Myocyte (in vitro differentiated cells): ENCODE measurements around the gene PSG6. TPM values are rescaled to one million over a fixed set of nuclear protein-coding genes. Genes with fewer than 3 reads are reported as not detected.
"Not testable (repeated sequence)": the region's sequence is repeated elsewhere in the genome, so short reads cannot be mapped to it uniquely, and the experiment has no call there.

Experiments
- DNase-seq: peaks from one replicate; pipeline ENCODE4 v3.0.0-alpha.2; 2012; ENCODE audit warnings: low read depth
- total RNA-seq: library from RNA; depleted of rRNA; stranded (reverse); fragments of >200 nt; gene quantifications from 2 replicates; pipeline ENCODE4 v1.2.3, GENCODE V29; 2014

The PSG6 gene
- total RNA-seq, 1 donor from 2014 or later = not detected

DNA sequence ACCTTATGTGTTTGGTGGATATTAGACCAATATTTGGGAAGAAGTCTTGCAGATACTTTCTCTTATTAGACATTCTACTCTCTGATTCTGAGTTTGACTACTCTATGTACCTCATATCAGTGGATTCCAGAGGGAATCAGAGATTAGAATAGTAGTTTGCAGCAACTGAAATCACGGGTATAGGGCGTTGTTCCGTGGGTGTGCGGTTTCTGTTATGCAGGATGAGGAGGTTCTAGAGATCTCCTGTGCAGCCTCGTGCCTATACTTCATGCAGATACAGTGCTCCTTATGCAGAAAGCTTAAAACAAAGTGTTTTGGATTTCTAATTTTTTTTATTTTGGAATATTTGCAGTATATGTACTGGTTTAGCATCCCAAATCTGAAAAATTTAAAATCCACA is 6.0 kb downstream of the PSG6 start:
- not testable (repeated sequence) for DNase-seq

DNA sequence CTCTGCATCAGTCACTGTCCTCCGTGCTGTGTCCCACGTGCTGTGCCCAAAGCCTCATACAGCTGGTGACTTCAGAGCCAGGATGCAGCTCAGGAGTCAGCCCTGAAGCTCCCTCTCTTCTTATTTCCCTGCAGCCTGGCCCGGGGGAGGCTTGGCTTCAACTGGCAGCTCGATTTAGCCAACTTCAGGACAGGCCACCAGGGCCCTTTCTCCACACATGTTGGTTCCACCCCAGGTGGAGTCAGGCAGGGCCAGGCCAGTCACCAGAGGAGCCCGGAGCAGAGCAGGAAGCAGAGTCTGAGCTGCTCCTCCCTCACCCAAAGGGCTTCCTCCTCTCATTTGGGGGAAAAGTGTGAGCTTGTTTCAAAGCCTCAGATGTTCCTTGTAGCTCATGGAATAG is 11.5 kb downstream of the PSG6 start:
- DNase-seq = not testable (repeated sequence)

DNA sequence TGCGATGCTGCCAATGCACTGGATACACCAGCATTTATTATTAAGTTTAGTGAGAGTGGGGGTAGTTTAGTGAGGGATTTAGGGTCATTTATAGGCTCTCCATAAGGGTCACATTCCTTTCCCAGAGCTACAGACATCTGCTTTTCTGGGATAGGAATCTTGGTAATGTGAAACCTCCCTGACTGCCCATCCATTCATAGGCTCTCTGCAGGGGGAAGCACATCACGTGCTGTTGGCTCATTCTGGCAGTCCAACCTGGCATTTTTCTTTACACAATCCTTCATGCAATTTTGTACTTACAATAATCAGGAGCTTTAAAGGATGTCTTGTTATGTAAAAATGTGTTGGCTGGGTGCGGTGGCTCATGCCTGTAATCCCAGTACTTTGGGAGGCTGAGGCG is 17.1 kb downstream of the PSG6 start:
- not testable (repeated sequence) for DNase-seq

DNA sequence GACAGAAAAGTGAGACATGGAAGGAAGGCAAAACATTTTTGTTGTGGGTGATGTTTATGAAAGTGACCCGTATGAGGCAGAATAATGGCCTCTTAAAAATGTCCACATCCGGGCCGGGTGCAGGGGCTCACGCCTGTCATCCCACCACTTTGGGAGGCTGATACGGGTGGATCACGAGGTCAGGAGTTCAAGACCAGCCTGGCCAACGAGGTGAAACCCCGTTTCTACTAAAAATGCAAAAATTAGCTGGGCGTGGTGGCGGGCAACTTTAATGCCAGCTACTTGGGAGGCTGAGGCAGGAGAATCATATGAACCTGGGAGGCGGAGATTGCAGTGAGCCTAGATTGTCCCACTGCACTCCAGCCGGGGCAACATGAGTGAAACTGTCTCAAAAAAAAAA is 18.0 kb downstream of the PSG6 start:
- not testable (repeated sequence) for DNase-seq

DNA sequence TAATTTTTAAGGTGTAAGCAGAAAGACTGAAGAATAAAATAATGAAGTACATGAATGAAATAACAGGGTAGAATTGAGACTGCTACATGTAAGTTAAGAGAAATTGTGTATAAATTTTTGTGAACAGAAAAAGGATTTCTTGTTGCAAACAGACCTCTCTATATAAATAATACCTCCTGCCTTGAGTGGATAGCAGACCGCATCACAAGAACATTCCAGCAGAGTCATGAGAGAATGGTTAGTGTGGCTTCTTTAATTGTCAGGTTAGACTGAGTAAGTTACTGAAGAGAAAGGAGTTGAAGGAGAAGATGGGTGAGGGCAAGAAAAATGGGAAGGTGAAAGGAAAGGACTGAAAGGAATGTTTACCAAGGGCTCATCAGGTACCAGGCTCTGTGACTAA is 18.6 kb downstream of the PSG6 start:
- not testable (repeated sequence) for DNase-seq

DNA sequence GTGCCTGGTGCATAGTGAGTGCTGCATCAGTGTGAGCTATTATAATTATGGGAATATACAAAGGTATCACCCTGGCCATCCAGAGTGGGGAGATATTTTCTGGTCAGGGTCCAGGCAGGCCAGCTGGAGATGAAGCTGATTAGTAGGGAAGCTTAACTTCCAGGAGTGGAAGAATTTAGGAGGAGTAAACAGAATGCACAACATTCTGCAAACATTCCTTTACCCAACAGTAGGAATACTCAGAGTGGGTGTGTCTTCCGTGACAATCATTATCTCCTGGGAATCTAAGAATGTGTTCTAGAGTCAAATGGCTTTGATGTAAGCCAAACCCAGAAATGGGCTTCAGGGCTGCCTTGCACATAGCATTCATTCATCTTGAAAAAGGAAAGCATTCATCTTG is 19.0 kb downstream of the PSG6 start:
- not testable (repeated sequence) for DNase-seq

DNA sequence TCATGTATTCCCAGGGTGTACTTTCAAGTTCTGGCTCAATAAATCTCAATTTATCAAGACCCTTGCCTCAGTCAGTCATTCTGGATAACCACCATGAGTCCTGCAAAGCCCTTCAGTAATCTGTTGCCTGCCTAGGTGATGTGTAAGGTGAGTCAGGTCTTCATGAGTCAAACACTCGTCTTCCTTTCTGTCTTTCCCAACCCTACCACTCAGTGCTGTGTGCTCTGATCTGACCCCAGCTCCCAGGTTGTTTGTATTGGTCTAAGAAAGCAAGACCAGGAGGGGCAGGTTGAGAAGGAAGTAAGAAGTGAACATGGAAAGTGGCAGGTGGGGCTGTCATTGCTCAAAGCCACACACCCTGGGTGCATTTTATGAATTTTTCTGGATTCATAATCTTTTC is 20.0 kb downstream of the PSG6 start:
- DNase-seq = not testable (repeated sequence)

DNA sequence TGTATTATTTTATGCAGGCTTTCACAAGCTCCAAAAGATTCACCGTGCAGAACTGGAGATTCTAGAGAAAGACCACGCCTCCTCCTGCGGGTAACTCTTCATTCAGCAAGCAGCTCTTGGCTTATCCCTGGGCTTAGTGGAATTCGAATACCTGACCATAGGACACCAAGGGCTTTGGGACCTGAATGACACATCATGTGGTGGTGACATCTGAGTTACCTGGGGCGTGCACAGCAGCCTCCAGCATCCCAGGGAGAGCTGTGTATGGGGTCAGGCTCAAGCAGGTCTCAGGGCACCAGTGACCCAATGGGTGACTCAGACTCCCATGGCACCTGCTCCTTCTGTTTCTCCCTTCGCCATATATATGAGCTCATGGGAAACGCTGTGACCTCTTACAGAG is 27.2 kb downstream of the PSG6 start:
- not testable (repeated sequence) for DNase-seq

DNA sequence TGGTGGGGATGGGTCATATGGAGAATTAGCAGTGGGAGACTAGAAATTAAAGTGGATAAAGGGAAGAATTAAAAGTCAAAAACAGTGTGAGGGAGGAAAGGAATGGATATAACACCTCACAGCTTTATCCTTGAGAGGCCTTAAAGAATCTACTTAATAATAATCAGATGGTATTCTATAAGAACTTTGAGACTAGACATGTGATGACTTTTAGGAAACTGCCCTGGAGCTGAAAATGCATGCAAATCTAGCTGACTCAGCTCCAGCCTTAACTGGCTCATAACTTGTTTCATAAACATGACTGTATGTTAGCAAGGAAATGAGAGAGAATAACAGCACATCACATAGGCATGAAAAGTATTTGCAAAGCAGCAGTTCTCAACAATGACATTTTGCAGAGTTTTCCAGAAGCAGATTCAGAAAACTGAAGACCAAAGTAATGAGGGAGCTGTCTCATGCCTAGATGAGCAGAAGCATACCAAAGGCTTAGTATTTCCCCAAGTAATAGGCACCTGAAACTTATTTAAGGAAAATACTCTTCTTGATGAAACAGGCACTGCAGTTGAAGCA is 29.7 kb downstream of the PSG6 start:
- not testable (repeated sequence) for DNase-seq

DNA sequence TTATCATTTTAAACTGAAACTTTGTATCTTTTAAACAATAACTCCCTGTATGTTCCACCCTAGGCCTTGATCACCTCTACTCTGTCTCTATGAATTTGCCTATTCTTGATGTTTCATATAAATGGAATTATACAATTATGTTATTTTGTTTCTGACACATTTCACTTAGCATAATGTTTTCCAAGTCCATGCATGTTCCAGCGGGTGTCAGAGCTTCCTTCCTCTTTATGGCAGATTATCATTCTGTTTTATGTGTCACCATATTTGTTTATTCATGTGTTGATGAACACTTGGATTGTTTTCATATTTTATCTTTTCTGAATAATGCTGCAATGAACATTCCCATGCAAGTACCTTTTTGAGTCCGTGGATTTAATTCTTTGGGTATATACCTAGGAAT is 35.0 kb downstream of the PSG6 start:
- DNase-seq = not testable (repeated sequence)

DNA sequence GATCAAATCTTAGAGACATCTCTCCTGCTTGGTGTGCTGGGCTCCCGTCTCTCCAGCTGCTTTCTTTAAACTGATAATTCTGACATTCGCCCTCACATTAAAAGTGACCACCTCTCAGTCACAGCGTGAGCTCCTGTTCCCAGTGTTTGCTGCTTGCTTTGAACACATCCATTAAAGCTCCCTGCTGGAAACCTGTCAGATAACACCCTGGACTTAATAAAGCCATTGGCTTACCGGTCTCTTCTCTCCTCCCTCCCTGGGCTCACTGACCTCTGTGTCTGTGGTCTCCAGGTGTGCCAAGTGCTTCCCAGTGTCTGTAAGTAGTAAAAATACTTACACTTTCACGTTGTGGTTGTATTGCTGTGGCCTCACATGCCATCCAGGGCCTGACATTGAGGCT is 35.7 kb downstream of the PSG6 start:
- not testable (repeated sequence) for DNase-seq

DNA sequence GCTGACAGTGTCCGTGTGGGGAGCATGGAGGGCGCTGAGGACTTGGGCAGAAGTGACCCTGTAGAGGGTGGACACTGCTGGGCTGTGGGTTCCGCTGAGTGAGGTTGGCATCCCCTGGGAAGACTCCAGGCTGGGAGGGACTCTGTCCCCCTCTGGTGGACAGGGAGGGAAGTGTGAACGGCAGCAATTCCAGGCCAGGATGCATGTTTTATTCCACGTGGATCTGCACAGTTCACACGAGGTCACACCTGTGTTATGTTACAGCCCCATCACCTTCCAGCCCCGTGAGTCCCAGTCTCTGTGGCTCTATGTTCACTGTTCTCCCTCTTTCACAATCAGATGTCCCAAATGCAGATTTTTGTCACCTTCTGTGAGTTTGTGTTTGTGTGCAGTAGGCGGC is 36.4 kb downstream of the PSG6 start:
- not testable (repeated sequence) for DNase-seq

DNA sequence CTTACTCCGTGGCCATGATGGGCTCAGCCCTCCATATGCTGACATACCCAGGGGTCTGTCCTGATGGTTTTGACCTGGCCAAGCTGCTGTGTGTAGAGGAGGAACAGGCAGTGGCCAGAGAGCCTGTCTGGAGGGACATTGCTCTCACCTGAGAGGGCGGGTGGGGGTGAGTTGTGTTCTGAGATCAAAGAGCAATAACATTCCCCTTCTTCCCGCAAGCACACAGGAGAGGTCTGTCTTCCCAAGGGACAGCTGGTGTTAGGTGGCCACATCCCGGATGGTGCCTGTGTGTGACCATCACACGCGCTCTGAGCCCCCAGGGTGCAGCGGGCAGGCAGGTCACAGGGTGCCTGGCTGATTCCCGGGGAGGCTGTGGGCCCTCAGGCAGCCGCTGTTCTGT is 37.1 kb downstream of the PSG6 start:
- not testable (repeated sequence) for DNase-seq

DNA sequence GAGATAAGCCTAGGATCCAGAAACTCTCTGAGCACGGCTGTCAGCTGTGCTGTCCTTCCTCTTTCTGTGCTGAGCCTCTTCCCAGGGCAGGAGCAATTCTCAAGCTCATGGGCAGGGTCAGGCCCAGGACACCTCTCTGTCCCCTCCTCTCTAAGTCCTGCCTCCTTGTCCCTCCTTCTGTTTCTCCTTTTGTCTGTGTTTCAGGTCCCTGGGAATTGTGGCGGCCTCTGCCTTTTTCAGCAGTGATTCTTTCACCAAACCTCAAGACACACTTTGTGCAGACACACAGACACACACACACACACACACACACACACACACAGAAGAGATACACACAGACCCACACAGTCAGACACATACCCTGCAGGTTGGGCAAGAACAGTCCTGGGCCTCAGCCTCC is 38.1 kb downstream of the PSG6 start, which contains the start of gene PSG1:
Gene PSG1, minus strand, starts transcription at position 101 of the 400 bp plus-strand sequence. CDS start 132 bp downstream, outside the sequence.
- DNase-seq = no peak

DNA sequence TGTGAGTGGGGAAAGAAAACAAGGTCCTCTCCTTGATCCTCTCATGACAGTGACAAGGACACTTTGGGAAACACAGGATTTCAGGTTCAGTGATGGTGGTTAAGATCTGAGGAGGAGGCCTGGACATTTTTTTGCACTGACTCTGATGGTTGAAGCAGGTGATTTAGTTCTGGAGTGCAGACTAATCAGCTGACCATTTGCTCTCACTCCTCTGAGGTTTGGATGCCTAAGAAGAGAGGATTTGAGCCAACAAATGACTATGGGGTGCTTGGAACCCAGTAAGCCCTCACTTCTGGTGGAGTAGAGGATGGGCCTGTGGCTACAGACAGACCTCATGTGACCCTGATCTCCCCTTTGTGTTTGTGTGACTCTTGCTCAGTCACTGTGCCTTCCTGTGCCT is 41.1 kb downstream of the PSG6 start:
- peak; percentile 80 for DNase-seq

DNA sequence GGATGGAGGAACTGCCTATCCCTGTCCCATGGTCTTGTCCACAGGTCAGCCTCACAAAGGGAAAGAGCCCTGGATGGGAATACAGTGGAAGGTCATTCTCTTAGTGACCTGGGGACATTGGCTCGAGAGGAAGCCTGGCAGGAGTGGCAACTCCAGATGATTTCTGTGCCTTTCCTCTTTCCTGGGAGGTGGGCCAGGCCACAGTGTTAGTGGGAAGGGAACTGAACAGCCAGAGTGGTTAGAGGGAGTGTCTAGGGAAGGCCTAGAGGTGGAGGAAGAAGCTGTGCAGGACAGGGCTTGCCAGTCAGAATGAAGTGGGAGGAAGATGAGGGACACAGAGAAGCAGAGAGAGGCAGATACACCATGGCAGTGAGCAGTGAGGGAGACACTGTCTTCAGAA is 41.8 kb downstream of the PSG6 start:
- DNase-seq = peak; percentile 75

DNA sequence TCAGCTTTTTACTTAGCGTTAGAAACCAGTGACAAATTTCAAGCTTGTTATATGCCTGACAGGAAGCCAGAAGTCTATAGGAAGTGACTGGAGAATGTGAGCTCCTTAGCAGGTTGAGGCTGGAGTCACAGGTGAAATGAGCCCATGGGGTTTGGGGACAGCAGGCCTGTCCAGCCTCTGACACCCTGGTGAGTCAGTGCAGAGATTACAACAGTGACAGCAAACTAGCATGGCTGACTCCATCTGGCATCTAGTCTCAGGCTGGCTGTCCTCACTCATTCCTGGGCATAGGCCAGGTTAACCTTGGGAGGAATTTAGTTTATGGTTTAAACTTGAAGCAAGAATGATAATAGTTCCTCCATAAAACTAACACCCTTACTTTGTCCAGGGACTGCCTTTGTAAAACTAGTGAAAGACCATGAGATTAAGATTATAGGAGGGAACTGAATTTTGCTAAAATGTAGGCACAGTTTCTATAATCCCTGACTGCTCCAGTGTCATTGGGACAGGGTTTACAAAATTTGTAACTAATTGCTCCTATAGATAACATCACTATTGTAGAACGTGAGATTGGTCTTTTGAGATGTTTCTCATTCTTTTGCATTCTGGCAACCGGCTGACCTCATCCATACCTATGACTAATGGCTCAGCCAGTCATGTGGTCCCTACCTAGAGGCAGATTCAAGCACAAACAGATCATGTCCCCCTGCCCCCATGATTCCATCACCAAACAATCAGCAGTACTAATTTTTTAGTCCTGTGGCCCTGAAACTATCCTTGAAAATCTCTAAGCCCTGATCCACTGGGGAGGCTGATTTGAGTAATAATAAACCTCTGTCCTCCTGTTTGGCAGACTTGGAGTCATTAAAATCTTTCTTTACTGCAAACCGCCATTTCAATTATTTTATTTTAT is 42.5 kb downstream of the PSG6 start:
- not testable (repeated sequence) for DNase-seq

DNA sequence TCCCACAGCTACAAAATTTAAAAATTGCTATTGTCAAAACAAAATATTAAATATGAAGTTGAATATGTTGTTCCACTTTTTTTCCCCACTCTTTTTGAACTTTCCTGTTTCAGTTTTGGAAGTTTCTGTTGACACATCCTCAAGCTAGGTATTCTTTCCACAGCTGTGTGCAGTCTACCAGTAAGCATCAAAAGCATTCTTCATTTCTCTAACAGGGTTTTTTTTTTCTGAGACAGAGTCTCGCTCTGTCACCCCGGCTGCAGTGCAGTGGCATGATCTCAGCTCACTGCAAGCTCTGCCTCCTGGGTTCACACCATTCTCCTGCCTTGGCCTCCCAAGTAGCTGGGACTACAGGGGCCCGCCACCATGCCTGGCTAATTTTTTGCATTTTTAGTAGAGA is 43.6 kb downstream of the PSG6 start:
- DNase-seq = not testable (repeated sequence)

DNA sequence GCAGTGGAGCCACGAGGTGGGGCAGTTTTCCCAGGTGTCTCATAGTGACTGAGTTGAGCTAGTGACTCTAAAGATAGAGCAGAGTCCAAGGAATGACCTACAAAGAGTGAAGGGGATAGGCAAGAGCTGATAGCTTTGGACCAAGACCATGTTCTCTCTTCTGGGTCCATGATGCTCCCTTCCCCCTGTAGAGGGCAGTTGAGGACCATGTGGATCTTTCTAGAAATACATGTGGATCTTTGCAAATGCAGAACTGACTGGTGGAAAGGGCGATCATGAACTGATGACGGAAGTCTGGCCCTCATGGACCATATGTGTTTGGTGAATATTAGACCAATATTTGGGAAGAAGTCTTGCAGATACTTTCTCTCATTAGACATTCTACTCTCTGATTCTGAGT is 45.1 kb downstream of the PSG6 start:
- no peak for DNase-seq

DNA sequence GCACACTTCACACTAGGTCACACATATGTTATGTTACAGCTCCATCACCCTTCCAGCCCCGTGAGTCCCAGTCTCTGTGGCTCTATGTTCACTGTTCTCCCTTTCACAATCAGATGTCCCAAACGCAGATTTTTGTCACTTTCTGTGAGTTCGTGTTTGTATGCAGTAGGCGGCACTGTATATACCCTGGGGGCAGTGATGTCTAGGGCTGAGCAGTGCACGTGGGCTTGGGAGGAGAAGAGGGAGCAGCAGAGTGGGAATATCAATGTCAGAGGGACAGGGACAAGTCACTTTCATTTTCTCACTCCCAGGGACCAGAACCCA is 60.2 kb downstream of the PSG6 start:
- DNase-seq = no peak

DNA sequence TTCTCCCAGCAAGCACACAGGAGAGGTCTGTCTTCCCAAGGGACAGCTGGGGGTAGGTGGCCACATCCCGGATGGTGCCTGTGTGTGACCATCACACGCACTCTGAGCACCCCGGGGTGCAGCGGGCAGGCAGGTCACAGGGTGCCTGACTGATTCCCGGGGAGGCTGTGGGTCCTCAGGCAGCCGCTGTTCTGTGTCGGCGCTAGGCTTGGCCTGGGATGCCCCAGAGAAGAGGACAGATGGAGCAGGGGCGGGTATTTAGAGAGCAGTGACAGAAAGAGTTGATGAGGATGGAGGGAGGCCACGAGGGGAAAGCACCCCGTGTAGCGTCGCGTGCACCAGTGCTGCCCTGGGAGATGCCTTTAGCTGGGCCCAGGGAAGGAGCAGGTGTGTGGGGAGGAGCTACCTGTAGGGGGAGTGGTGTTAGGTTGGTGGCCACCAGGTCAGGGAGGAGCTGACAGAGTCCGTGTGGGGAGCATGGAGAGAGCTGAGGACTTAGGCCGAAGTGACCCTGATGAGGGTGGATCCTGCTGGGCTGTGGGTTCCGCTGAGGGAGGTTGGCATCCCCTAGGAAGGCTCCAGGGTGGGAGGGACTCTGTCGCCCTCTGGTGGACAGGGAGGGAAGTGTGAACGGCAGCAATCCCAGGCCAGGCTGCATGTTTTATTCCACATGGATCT is 60.7 kb downstream of the PSG6 start:
- DNase-seq = not testable (repeated sequence)

DNA sequence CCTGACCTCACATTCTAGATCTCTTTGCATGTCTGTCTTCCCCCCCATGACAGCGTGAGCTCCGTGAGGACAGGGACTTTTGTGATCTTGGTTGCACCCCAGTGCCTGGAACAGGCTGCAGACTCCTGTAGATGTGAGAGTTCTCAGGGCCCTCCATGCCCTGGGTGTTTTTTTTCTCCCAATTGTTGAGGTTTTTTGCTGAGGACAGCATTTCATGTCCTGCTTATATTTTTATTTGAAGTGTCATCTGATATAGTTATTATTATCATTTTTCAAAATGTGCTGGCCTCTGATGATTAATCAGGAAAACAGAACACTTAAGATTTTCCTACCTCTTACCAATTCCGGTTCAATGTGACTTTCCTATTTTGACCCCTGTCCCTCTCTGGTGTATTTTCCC is 62.9 kb downstream of the PSG6 start:
- not testable (repeated sequence) for DNase-seq
